K562 (cell line): ENCODE data around the gene PYROXD2. TPM values are rescaled to one million over a fixed set of nuclear protein-coding genes. Genes with fewer than 3 reads are reported as not detected.

Source experiments
- ATF7 ChIP-seq: fragments of 450-650 bp; IDR thresholded peaks from 2 replicates; pipeline ENCODE4 v1.7.1; 2014; ENCODE audit warnings: mild to moderate bottlenecking, moderate library complexity
- CTBP1 ChIP-seq: fragments of 450-650 bp; IDR thresholded peaks from 2 replicates; pipeline ENCODE4 v1.6.1; 2016; ENCODE audit warnings: borderline replicate concordance
- ETV5 ChIP-seq: sonication (generic); formaldehyde crosslinking; IDR thresholded peaks from 2 replicates; pipeline ENCODE4 v1.4.0; 2020; ENCODE audit warnings: low read depth, mild to moderate bottlenecking, missing genetic modification reagents
- MCM2 ChIP-seq: fragments of 450-650 bp; IDR thresholded peaks from 2 replicates; pipeline ENCODE4 v1.6.1; 2017; ENCODE audit warnings: low read depth, mild to moderate bottlenecking
- SRF ChIP-seq, 2 experiments: fragments of 250-450, 450-650 bp in 1 of 2; sonication (Bioruptor Pico) in 1 of 2; sonication (generic) in 1 of 2; formaldehyde crosslinking; IDR thresholded peaks; 2 replicates each; pipeline versions ENCODE4 v1.5.0 to v1.5.1; 2020 to 2022; ENCODE audit warnings: mild to moderate bottlenecking in 1 of 2, missing genetic modification reagents in 1 of 2
- ZC3H4 ChIP-seq: sonication (generic); formaldehyde crosslinking; IDR thresholded peaks from 2 replicates; pipeline ENCODE4 v1.9.0; 2021; ENCODE audit warnings: missing genetic modification reagents, borderline replicate concordance
- ZNF174 ChIP-seq: fragments of 250-450 bp; sonication (Bioruptor Pico); IDR thresholded peaks from 2 replicates; pipeline ENCODE4 v1.4.0; 2020; ENCODE audit warnings: mild to moderate bottlenecking
- ZNF184 ChIP-seq: sonication (generic); formaldehyde crosslinking; IDR thresholded peaks from 2 replicates; pipeline ENCODE4 v1.5.0; 2020; ENCODE audit warnings: missing genetic modification reagents
- ZNF384 ChIP-seq: IDR thresholded peaks from 2 replicates; pipeline ENCODE4 v1.6.1; 2012; ENCODE audit warnings: low read depth, low read length, improper control_type of control experiment
- ZNF695 ChIP-seq: fragments of 450-650 bp; formaldehyde crosslinking; IDR thresholded peaks from 2 replicates; pipeline ENCODE4 v1.4.0; 2020; ENCODE audit warnings: mild to moderate bottlenecking, moderate library complexity
- ZNF79 ChIP-seq: fragments of 250-450 bp; sonication (Bioruptor Pico); IDR thresholded peaks from 2 replicates; pipeline ENCODE4 v1.4.0; 2020; ENCODE audit warnings: low read depth, mild to moderate bottlenecking, moderate library complexity
- polyA plus RNA-seq, 8 experiments: library from polyadenylated mRNA; depleted of rRNA in 4 of 8; stranded (reverse) in 5 of 8; unstranded in 3 of 8; fragments of >200 nt; fragmentation: Nextera tagmentation in 2 of 8; fragmentation: Illumina TruSeq in 1 of 8; extraction: Ambion mirVana in 2 of 8; extraction: Trizol in 1 of 8; gene quantifications; 2 replicates each; pipeline versions ENCODE4 v1.2.1 to v1.2.3, GENCODE V29; 2011 to 2014; ENCODE audit warnings: inconsistent platforms in 1 of 8, missing spikeins in 1 of 8
- total RNA-seq, 7 experiments: library from RNA; depleted of rRNA in 6 of 7; stranded (reverse); fragments of >200 nt in 6 of 7; fragmentation: Illumina TruSeq in 2 of 7; extraction: Trizol in 2 of 7; gene quantifications; 2 replicates each; pipeline versions ENCODE4 v1.2.1 to v1.2.3, GENCODE V29; 2011 to 2021; ENCODE audit warnings: low replicate concordance in 1 of 7
- TF ChIP-seq, protein P1 (sequence below): fragments of 450-650 bp; IDR thresholded peaks from 2 replicates; pipeline ENCODE4 v1.6.1; 2016; ENCODE audit warnings: borderline replicate concordance
- TF ChIP-seq, protein P2 (sequence below): fragments of 450-650 bp; IDR thresholded peaks from 2 replicates; pipeline ENCODE4 v1.7.1; 2018; ENCODE audit warnings: mild to moderate bottlenecking, low read depth; ENCODE audit not compliant: partially characterized antibody
- TF ChIP-seq, protein P3 (sequence below), 2 experiments: fragments of 450-650 bp; IDR thresholded peaks; 2 replicates each; pipeline ENCODE4 v1.6.1; 2016; ENCODE audit warnings: mild to moderate bottlenecking in 2 of 2, borderline replicate concordance in 1 of 2, low read depth in 1 of 2, moderate library complexity in 1 of 2

Gene PYROXD2
- total and polyA plus RNA-seq, 9 of the 15 experiments (the other 6 are each of a cell fraction or from before 2014, with no cell fraction given) = 0.14 to 1.4 (median 0.58) TPM

DNA sequence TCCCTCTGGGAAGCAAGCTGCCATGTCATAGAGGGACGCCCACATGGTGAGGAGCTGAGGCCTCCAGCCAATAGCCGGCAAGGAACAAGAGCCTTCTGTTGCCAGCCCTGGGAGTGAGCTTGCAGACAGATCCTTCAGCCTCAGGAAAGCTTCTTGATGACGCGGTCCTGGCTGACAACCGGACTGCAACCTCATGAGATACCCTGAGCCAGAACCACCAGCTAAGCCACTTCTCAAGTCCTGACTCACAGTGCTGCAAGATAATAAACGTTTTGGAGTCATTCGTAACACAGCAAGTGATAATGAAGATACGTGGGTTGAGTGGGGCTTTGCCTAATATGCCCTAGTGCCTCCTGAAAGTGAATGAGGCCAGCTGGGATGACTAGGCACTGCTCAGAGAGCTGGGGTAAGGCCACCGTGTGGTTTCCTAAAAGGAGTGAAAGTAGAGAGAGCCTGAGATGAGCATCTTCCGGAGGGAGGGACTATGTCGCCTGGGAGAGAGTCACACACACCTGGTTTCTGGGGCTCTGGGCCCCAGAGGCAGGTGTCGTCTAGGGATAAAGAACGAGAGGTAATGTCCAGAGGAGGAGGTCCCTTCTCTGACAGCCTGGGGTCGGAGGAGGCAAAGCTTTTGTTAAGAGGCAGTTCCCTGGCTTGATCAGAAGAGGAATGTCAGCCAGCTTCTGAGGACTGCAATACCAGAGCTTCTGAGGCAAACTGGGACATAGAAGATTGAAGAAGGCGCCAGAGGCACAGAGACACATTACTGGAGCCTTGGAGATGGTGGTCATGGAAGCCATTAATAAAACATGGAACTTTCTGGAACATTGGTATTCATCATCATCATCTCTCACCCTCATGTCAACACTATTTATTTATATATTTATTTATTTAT lies 53.6 kb downstream of the PYROXD2 start (continued):
- TF ChIP-seq, protein P1, sequence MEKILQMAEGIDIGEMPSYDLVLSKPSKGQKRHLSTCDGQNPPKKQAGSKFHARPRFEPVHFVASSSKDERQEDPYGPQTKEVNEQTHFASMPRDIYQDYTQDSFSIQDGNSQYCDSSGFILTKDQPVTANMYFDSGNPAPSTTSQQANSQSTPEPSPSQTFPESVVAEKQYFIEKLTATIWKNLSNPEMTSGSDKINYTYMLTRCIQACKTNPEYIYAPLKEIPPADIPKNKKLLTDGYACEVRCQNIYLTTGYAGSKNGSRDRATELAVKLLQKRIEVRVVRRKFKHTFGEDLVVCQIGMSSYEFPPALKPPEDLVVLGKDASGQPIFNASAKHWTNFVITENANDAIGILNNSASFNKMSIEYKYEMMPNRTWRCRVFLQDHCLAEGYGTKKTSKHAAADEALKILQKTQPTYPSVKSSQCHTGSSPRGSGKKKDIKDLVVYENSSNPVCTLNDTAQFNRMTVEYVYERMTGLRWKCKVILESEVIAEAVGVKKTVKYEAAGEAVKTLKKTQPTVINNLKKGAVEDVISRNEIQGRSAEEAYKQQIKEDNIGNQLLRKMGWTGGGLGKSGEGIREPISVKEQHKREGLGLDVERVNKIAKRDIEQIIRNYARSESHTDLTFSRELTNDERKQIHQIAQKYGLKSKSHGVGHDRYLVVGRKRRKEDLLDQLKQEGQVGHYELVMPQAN = no peak
- TF ChIP-seq ZNF695 (CRISPR knock-in tag) (no peak), ZNF174 (CRISPR knock-in tag) (no peak), ZNF184 (CRISPR knock-in tag) (no peak), ATF7 (peak; percentile 35; the same call in 1 of the 2 replicates), CTBP1 (peak; percentile 79; the same call in 1 of the 2 replicates), MCM2 (no peak), ZNF384 (no peak), ZC3H4 (CRISPR knock-in tag) (no peak), SRF (CRISPR knock-in tag; IDR thresholded peaks at IDR 0.05) (no peak), ZNF79 (CRISPR knock-in tag) (no peak), ETV5 (CRISPR knock-in tag) (no peak)
- TF ChIP-seq, protein P2, sequence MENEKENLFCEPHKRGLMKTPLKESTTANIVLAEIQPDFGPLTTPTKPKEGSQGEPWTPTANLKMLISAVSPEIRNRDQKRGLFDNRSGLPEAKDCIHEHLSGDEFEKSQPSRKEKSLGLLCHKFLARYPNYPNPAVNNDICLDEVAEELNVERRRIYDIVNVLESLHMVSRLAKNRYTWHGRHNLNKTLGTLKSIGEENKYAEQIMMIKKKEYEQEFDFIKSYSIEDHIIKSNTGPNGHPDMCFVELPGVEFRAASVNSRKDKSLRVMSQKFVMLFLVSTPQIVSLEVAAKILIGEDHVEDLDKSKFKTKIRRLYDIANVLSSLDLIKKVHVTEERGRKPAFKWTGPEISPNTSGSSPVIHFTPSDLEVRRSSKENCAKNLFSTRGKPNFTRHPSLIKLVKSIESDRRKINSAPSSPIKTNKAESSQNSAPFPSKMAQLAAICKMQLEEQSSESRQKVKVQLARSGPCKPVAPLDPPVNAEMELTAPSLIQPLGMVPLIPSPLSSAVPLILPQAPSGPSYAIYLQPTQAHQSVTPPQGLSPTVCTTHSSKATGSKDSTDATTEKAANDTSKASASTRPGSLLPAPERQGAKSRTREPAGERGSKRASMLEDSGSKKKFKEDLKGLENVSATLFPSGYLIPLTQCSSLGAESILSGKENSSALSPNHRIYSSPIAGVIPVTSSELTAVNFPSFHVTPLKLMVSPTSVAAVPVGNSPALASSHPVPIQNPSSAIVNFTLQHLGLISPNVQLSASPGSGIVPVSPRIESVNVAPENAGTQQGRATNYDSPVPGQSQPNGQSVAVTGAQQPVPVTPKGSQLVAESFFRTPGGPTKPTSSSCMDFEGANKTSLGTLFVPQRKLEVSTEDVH = no peak
- TF ChIP-seq, protein P3, sequence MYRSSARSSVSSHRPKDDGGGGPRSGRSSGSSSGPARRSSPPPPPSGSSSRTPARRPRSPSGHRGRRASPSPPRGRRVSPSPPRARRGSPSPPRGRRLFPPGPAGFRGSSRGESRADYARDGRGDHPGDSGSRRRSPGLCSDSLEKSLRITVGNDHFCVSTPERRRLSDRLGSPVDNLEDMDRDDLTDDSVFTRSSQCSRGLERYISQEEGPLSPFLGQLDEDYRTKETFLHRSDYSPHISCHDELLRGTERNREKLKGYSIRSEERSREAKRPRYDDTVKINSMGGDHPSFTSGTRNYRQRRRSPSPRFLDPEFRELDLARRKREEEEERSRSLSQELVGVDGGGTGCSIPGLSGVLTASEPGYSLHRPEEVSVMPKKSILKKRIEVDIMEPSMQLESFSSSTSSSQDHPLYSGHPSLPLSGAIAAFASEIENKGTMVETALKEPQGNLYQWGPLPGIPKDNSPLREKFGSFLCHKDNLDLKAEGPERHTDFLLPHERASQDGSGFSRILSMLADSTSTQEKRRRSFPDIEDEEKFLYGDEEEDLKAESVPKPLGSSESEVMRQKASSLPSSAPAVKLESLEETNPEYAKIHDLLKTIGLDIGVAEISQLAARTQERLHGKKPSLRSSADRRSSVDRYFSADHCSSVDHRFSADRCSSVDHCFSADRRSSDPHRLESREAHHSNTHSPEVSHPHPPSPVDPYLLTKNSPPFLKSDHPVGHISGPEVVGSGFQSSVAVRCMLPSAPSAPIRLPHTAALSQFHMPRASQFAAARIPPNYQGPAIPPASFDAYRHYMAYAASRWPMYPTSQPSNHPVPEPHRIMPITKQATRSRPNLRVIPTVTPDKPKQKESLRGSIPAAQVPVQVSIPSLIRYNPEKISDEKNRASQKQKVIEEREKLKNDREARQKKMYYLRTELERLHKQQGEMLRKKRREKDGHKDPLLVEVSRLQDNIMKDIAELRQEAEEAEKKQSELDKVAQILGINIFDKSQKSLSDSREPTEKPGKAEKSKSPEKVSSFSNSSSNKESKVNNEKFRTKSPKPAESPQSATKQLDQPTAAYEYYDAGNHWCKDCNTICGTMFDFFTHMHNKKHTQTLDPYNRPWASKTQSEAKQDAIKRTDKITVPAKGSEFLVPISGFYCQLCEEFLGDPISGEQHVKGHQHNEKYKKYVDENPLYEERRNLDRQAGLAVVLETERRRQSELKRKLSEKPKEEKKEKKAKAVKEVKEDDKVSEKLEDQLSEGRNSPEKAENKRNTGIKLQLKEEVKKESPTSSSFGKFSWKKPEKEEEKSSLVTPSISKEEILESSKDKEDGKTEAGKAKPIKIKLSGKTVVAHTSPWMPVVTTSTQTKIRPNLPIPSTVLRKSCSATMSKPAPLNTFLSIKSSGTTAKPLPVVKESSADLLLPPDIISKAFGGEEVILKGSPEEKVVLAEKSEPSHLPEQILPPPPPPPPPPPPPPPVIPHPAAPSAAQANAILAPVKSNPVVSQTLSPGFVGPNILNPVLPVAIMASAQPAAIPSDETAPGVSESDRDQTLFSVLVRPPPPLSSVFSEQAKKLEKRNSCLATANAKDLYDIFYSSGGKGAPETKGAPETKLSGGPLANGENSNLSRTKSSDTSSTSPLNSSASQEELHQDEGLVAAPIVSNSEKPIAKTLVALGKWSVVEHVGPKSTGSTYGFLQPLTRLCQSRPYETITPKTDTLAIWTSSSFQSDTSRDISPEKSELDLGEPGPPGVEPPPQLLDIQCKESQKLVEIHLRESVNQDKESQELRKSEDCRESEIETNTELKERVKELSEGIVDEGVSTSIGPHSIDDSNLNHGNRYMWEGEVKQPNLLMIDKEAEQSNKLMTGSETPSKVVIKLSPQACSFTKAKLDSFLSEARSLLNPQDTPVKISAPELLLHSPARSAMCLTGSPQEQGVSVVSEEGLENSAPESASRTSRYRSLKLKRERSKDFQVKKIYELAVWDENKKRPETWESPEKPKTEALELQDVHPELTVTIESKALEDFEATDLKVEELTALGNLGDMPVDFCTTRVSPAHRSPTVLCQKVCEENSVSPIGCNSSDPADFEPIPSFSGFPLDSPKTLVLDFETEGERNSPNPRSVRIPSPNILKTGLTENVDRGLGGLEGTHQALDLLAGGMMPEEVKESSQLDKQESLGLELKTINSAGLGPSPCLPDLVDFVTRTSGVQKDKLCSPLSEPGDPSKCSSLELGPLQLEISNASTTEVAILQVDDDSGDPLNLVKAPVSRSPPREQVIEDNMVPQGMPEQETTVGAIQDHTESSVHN (IDR thresholded peaks at IDR 0.05; ENCODE audit: borderline replicate concordance in 1 of 2, low read depth in 1 of 2) = no peak
